ENCODE results near the gene NAB2.
"Not testable (repeated sequence)": the region's sequence is repeated elsewhere in the genome, so short reads cannot be mapped to it uniquely, and the experiment has no call there.

Gene NAB2

DNA sequence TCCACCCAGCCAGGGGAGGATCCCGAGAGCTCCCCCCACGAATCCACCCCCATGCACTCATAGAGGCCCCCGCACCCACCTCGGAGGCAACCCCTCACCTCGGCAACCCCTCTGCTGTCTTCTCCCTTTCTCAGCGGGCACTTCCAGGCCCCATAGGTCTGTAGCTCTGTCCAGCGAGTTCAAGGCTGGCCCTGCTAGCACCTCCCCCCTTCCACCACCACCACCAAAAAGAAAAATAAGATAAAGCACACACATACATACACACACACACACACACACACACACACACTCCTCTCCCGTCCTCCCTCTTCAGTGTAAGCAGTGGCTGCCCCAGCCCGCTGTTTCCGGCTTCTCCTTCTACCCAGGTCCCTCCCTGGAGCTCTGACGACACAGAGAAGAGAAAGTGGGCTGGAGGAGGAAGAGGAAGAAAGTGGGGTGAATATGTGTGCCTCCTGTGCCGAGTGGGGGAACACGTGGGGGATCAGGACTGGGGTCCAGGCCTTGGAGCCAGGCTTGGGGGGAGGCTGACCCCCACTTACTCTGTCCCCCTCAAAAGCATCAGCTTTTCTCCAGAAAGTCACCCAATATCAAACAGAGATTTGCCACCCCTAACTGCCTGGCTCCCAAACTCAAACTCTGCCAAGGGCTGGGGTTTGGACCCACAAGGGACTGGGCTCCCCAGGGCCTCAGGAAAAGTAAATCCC is 22.3 kb downstream of the NAB2 start, which contains the start of gene STAT6:
Gene STAT6, minus strand, starts transcription at position 332 of the 704 bp plus-strand sequence. CDS start 3,084 bp downstream, outside the sequence.
- peak; percentile 90 for DNase-seq (ENCODE audit: low spot score)

- no peak for DNase-seq (ENCODE audit: low spot score)
Measured at GRCh38 chr12:57112492-57113294, 23.8 kb downstream of the NAB2 start.

GRCh38 chr12:57116580-57117281 is 27.8 kb downstream of the NAB2 start:
- no peak for DNase-seq (ENCODE audit: low spot score)

DNA sequence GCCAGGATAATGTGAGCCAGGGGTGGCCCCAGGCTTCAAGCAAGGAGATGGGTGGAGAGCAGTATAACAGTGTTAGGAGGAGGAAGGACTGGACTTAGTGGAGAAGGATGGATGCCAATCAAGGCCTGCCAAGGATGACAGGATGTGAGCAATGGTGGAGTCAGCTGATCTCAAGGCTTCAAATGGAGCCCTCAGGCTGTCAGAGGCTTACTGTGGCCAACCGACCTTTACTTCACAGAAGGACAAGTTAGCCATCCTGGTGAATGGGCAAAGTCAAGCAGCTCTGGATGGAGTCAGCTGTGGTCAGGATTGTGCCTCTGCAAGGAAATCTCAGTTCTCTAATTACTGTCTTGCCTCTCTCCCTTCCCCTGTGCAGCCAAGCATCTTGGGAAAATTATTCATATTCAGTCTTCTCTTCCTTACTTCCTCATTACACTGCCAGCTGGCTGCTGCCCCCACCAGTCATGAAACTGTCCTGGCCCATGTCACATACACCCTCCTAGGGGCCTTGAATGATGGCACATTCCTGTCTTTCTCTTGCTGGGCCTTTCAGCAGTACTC is 29.9 kb downstream of the NAB2 start:
- no peak for DNase-seq (ENCODE audit: low spot score)

DNA sequence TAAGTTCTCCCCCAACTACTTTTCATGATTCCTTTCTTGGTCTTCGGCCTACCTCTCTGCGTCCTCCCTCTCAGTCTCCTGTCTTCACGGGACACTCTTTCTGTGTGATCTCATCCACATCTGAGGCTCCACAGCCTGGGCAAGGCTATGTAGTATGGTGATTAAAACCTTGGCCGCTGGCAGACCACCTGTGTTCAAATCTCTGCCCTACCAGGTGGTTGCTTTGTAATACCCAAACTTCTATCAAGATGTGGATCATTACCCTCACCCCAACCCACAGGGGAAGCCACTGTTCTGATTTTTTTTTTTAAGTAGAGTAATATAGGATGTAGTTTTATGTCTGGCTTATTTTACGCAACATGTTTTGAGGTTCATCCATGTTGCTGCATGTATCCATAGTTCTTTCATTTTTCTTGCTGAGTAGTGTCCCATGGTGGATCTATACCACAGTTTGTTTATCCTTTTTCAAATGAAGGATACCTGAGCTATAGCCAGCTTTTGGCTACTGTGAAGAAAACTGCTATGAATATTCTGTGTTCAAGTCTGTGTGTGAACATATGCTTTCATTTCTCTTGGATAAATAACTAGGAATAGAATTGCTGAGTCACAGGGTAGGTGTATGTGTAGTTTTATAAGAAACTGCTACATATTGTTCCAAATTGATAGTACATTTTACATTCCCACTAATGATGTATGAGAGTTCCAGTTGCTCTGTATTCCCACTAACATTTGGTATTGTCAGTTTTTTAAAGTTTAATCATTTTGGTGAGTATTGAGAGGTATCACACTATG is 30.6 kb downstream of the NAB2 start:
- no peak for DNase-seq (ENCODE audit: low spot score)

- DNase-seq (ENCODE audit: low spot score), result not testable (repeated sequence)
Measured at GRCh38 chr12:57120718-57121117, 31.8 kb downstream of the NAB2 start.

DNA sequence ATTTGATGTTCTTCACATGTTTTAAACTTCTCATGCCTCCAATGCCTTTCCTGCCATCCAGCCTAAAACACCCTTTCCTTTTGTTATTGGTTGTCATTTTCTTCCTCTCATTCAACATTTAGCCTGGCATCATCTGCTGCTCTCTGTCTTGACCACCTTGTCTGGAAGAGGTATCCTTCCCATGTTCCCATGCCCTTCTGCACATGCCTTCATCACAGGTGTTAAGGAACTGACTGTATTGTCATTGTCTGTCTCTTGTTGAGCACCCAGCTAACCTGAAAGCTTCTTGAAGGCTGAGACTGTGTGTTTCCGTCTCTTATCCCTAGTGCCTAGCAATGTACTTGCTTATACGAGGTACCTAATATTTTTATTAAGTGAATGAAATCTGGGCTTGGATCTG is 34.9 kb downstream of the NAB2 start:
- no peak for DNase-seq (ENCODE audit: low spot score)

- DNase-seq (ENCODE audit: low spot score), result peak; percentile 81
Measured at GRCh38 chr12:57124261-57124877, 35.5 kb downstream of the NAB2 start.

GRCh38 chr12:57126061-57126460 is 37.1 kb downstream of the NAB2 start:
- no peak for DNase-seq (ENCODE audit: low spot score)

- DNase-seq (ENCODE audit: low spot score), result no peak
Measured at GRCh38 chr12:57126561-57126960, 37.6 kb downstream of the NAB2 start.

DNA sequence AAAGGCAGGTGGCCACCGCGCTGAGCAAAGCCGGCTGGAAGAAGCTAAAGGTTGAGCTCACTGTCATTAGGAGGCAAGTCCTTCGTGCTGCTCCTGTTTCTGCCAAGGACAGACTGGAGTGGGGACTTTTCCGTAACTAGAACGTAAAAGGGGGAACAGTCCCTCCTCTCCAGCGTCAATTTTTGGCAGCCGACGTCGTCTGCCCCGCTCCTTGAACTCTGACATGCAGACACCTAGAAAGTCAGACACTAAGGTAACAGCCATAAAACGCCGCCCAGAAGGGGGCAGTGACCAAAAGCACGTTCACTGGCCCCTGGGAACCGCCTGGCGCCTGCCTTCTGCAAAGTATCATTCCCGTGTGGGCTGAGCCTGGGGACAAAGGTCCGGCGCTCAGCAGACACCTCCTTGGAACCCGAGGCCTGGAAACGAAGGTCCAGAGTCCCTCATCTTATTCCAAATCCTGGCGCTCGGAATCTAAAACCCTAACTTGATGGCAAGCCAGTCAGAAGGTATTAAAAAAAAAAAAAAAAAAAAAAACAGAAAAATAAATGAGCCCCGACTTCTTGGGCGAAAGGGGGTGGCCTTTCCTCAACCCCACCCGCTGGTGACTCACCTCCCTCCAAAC is 38.3 kb downstream of the NAB2 start:
- peak; percentile 65 for DNase-seq (ENCODE audit: low spot score)

DNA sequence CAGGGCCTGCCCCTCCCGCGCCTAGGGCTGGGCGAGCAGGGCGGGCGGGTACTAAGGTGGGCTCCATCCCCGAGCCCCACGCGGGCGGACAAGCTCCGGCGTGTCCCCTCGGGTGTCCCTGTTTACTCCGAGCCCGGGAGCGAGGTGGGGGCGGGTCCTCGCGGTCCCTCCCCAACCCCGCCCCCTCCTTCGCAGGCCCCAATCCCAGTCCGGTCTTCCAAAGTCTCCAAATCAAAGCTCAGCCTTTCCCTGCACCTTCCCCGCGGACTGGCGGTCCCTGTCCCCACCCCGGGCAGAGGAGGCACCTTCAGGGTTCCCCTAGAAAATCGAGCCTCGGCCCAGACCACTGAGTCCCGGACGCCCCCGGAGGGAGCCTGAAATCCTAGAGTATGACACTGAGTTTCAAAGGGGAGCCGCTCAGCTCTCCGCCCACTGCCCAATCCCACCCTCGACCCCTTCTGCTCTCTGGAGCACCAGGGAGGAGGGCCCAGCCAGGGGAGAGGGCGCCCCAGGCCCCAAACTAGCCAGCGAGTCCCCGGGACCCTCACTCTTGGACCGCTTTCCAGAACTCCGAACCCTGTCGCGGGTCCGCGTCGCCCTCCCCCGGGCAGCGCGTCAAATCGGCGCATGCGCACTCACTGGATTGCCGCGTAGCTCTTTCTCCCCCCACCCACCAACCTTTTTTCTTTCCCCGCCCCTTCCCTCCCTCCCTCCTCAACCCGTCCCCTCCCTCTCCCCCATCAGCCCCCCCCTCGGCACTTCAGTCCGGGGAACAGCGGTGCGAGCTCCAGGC is 39.0 kb downstream of the NAB2 start, which contains the start of gene LRP1:
Gene LRP1, plus strand, starts transcription at position 758 of the 793 bp plus-strand sequence. CDS start 482 bp downstream, outside the sequence.
- peak; percentile 86 for DNase-seq (ENCODE audit: low spot score)

- no peak for DNase-seq (ENCODE audit: low spot score)
Measured at GRCh38 chr12:57128519-57129247, 39.8 kb downstream of the NAB2 start.

GRCh38 chr12:57129321-57129842 is 40.5 kb downstream of the NAB2 start:
- DNase-seq (ENCODE audit: low spot score), result no peak

DNA sequence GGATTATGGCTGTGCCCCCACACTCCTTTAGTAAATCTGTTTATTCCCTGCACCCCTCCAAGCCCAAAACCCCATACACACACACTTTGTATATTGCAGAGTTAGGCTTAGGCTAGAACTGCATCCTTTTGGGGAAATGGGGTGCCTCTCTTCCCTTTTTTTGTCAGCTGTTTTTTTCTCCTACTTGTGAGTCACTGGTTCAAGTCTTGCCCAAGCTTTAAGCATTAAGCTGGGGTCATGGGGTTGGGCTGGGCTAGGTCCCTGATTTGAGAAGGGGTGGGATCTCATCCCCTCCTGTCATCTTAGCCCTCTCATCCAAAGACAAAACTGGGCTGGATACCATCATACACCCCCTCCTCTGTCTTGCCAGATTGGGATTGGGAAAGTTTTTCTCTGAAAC is 41.0 kb downstream of the NAB2 start:
- no peak for DNase-seq (ENCODE audit: low spot score)

- no peak for DNase-seq (ENCODE audit: low spot score)
Measured at GRCh38 chr12:57130941-57131340, 42.0 kb downstream of the NAB2 start.

GRCh38 chr12:57131896-57132744 is 43.2 kb downstream of the NAB2 start:
- DNase-seq (ENCODE audit: low spot score), result no peak
